ENCODE measurements around the gene RNF208. TPM values are rescaled to one million over a fixed set of nuclear protein-coding genes. Genes with fewer than 3 reads are reported as not detected.

Gene RNF208
- total and polyA plus RNA-seq, 9 of the 15 experiments (the other 6 are each of a cell fraction or from before 2014, with no cell fraction given): 0.15 to 6.9 (median 0.50) TPM; not detected in 2

- TF ChIP-seq ZBTB40 (IDR thresholded peaks at IDR 0.05): peak; percentile 84
- no peak for TF ChIP-seq ZBTB40 (CRISPR knock-in tag; IDR thresholded peaks at IDR 0.05)
- TF ChIP-seq MAFK (IDR thresholded peaks at IDR 0.05; ENCODE audit: low read length): no peak
- TF ChIP-seq E2F6 (IDR thresholded peaks at IDR 0.05; ENCODE audit: borderline replicate concordance in 1 of 2, extremely low read depth in 1 of 2, insufficient read depth in 1 of 2, insufficient read length in 1 of 2, low read depth in 1 of 2, low read length in 1 of 2, poor library complexity in 1 of 2, severe bottlenecking in 1 of 2): peak in 1 of 2 experiments; percentile 38
- TF ChIP-seq ZNF436 (CRISPR knock-in tag; IDR thresholded peaks at IDR 0.05): no peak
- TF ChIP-seq ZEB2 (IDR thresholded peaks at IDR 0.05): 0 out of 2 replicates have a peak, but pooled peaks have one; percentile 31
- TF ChIP-seq SAP30 (IDR thresholded peaks at IDR 0.05; ENCODE audit: borderline replicate concordance, insufficient read depth, low read depth, low read length, poor library complexity, severe bottlenecking): peak; percentile 32
- peak; percentile 58 to 59; a peak in 3 of 4 replicates for TF ChIP-seq NRF1 (conservative IDR thresholded peaks at IDR 0.05 in 1 of 2, IDR thresholded peaks at IDR 0.05 in 1 of 2)
- TF ChIP-seq GATAD2A (IDR thresholded peaks at IDR 0.05): no peak
- TF ChIP-seq ZFP30 (CRISPR knock-in tag; IDR thresholded peaks at IDR 0.05; ENCODE audit: borderline replicate concordance): no peak
- no peak for TF ChIP-seq BRF2 (IDR thresholded peaks at IDR 0.05; ENCODE audit: borderline replicate concordance, insufficient read depth, insufficient read length)
- TF ChIP-seq ATF6 (CRISPR knock-in tag; IDR thresholded peaks at IDR 0.05): peak; percentile 75; the same call in 1 of the 2 replicates
These were observed 4.5 kb downstream of the RNF208 start (continued) for GRCh38 chr9:137217276-137218211.

Measured in K562 (cell line).